GM19463 (cell line): ENCODE results near the gene NOX4.
"Not testable (repeated sequence)": the region's sequence is repeated elsewhere in the genome, so short reads cannot be mapped to it uniquely, and the experiment has no call there.

Experiments
- ATAC-seq: cut with Tn5 transposase; IDR thresholded peaks from one replicate; pipeline ENCODE4 v1.9.1; 2021; ENCODE audit warnings: mild to moderate bottlenecking, moderate library complexity; ENCODE audit not compliant: unreplicated experiment

The NOX4 gene

DNA sequence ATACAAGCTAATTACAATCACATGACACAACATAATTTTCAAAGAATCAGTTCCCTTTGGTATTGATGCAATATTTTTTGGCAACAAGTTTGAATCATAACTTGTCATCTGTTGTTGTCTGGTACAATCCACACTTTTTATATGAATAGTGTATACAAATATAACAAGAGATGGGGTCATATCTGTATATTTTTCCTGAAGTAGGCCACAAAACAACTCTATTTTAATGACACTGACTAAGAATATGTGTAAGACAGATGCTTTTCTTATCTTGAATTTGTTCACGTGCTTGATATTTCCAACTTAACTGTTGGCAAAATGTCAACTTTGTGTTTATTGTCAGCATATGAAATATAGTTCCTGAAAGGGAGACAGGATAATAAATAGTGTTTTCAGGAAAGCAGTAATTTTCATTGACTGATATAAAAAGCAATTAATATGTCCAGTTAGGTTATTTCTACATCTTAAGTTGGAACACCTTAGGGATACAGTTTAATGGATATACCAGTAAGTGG is 27.9 kb downstream of the NOX4 start:
- ATAC-seq, result no peak

DNA sequence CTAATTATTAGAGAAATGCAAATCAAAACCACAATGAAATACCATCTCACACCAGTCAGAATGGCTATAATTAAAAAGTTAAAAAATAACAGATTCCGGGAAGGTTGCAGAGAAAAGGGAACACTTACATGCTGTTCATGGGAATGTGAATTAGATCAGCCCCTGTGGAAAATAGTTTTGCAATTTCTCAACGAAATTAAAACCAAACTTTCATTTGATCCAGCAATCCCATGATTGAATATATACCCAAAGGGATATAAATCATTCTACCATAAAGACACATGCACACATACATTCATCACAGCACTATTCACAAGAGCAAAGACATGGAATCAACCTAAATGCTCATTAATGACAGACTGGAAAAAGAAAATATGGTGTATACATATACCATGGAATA is 32.5 kb downstream of the NOX4 start:
- ATAC-seq, result no peak

DNA sequence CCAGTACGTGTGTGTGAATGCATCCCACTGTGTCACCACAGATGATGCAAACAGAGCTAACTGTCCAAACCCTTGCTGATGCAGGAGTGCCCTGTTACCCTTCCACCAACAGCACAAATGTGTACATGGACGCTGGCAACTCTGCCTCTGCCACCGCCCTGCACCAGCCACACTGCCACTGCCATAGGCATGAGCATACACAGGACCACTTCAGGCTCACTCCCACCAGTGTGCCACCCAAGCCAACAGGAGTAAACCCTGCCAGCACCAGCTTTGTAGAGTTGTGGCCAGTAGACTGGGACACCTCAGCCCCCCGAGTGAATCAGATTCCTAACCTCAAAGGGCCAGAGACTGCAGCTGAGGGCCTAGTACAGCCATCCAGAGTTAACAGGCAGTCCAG is 34.0 kb downstream of the NOX4 start:
- ATAC-seq, result no peak

DNA sequence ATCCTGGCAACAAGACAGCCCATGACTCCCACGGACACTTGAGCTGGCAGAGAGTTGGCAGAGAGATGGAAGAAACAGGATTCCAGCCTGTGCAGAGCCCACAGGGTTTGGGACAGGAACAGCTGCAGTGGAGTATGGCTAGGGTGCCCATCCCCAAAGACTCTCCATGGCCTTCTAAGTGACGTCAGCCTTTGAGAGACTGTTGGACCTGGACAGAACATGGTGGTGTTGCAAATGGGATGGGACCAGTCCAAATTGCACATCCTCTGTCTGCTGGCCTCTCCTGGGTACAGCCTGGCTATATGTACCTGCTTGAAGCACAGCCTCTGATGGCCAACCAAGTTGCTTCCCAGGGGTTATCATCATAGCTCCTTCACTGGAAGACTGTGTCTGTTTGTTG is 34.5 kb downstream of the NOX4 start:
- ATAC-seq, result no peak

DNA sequence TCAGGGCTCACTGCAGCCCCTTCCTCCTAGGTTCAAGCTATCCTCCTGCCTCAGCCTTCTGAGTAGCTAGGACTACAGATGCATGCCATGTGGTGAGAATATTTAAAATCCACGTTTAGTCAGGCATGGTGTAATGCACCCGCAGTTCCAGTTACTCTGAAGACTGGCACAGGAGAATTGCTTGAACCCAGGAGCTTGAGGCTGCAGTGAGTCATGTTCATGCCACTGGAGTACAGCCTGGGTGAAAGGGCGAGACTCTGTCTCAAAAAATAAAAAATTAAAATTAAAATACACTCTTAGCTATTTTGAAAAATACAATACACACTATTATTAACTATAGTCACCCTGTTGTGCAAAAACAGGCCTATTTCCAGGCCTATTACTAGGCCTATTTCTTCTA is 38.4 kb downstream of the NOX4 start:
- no peak for ATAC-seq

DNA sequence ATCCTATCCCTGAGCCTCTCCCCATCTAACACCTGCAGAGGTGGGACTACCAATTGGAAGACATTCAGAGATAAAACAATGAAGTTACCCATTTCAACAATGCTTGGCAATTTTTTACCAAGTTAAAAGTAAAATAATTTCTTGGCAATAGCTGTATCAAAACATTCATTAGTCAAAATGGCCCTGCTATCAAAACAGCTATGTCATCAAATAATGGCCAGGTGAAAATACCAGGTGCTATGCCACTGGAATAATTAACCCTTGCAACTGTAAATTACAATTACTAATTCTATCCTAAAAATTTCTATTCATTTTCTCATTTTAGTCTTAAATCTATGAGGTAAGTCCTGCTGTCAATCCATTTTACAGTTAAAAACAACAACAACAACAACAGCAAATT is 43.3 kb downstream of the NOX4 start:
- no peak for ATAC-seq

DNA sequence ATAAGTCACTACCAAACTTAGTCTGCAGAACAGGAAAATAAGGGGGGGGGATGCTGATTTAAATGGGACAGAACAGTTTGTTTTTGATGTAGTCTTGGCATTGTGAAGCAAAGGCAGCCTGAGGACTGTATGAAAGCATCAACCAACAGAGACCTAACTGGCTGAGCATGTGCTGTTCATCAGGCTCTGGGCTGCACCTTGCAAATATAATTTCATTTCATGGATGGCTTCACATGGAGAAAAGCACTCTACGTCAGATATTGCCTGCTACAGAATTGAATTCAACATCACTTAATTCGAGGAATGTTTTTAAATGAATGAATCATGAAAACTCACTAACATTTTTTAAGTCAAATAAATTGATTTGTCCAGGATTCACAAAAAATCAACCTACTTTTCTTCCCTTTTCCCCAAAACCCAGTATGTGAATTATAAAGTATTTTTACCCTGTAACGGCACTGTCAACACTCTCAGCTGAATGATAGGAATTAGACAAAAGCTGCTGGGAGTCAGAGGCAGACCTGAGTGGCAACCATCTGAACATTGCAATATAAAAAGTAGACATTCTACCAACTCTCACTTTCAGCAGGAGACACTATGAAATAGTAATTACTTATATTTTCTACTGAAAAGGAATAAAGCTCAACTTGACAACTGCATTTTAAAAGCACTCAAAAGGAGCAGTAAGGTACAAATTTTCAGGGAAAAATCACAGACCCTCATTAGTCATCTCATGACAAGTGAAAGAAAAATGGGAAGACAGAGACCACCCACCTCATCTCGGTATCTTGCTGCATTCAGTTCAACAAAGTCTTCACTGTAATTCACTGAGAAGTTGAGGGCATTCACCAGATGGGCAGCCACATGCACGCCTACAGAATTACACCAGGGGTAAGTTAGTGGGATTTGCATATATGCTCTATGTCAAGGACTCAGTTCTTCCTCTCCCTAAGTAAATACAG is 47.5 kb downstream of the NOX4 start:
- ATAC-seq, result no peak

DNA sequence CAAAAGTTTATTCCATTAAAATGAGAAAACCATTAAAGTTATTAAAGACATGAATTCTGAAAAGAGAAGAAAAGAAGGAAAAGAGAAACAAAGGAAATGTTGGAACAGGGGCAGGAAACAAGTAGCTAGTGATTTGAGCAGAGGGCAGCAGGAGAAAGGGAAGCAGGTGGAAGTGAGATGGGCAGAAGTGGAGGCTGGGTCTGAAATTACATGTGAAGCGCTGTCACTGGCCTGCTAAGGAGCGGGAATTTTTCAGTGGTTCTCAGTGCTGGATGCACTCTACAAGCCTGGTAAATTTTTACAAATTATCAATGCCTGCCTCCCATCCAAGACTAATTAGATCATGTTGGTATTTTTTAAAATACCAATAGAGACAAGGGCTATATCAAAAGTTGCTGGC is 48.4 kb downstream of the NOX4 start:
- no peak for ATAC-seq

DNA sequence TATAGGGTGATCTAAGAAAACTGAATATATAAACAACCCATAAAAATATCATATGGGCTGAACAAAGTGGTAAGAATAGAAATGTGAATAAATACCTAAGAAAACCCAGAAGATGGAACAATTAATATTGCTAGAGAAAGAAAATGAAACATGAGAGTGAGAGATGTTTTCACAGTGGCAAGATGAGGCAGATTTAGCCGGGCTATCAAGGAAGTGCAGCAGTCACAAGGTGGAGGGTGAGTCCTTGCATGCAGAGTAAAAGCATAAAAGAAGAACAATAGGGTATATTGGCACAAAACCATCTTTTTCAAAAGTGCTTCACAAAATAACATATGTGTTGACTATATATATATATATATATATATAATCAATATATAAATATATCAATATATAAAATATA is 49.6 kb downstream of the NOX4 start:
- no peak for ATAC-seq

DNA sequence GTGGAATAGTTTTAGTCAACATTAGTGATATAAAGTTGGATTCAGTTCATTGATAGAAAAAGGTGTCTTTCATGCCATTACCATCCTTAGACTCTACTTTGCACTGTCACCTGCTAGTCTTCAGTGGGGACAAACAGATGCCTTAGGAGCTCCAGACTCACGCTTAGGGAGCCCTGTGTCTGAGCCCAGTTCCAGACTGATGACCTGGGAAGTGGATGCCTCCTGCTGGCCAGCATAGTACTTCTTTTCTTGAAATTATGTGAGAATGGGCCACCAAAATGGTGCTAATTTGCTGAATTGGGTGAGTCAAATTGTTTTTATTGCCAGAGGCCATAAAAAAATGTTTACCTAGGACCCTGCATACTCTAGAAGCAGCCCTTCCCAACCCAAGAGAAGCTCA is 53.9 kb downstream of the NOX4 start:
- no peak for ATAC-seq

DNA sequence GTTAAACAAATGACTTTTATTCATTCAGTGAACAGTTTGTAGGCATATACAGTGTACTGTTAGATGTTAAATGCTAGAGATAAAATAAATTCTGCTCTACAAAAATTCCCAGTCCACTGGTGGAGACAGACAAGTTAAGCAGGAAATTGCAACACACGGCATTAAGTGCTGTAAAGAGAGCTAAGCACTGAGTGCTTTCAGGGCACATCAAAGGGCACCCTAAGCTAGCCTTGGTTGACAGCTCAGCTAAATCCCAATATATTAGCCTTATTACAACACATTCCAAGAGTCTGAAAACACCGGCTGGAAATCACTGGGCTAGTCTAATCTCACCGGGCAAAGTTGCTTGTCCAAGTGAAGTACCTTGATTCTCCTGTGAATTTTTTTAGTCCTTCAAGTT is 55.1 kb downstream of the NOX4 start:
- no peak for ATAC-seq

DNA sequence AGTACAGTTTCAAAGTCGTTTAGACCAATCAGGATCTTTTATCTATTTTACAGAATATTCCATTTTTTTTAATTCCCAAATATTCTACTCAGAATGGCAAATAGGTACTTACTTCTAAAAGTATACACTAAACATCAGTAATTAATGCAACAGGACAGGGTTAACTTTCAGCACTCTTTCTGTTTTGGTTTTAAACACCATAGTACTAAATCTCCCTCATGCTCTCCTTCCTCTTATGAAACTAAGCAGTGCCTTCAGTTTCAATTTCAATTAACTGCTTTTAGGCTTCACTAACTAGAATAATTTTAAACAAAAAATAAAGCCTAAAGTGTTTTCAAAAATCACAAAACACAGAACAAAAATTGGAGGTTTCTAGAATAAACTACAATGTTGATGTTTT is 57.9 kb downstream of the NOX4 start:
- ATAC-seq, result no peak

DNA sequence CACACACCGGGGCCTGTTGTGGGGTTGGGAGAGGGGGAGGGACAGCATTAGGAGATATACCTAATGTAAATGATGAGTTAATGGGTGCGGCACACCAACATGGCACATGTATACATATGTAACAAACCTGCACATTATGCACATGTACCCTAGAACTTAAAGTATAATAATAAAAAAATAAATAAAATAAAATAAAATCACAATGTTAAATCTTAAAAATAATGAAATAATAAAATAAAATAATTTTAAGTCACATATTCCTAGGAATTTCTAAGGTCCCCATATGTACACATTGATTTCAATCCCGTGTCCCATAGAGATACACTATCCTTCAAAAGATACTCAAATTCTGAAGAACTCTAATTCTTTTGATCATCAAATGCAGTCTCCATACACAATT is 59.0 kb downstream of the NOX4 start:
- not testable (repeated sequence) for ATAC-seq

DNA sequence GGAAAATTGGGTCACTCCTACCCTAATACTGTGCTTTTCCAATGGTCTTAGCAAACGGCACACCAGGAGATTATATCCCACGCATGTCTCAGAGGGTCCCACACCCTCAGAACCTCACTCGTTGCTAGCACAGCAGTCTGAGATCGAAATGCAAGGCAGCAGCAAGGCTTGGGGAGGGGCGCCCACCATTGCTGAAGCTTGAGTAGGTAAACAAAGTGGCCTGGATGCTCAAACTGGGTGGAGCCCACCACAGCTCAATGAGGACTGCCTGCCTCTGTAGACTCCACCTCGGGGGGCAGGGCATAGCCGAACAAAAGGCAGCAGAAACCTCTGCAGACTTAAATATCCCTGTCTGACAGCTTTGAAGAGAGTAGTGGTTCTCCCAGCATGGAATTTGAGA is 64.7 kb downstream of the NOX4 start:
- ATAC-seq, result not testable (repeated sequence)

DNA sequence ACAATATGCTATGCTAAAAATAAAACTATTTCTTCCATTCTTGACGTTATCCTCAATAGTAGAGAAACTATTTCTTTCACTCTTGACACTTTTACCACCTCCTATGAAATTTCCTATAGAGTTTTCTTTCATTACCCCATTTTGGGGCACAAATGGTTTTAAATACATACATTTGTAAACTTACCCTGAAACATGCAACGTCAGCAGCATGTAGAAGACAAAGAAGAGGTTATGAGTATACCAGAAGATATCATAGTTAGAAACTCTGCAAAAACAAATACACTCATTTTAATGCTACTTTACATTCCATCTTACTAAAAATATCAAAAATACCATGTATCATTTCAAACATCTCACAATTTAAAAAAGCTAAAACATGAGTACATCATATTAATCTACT is 69.5 kb downstream of the NOX4 start:
- ATAC-seq, result no peak

DNA sequence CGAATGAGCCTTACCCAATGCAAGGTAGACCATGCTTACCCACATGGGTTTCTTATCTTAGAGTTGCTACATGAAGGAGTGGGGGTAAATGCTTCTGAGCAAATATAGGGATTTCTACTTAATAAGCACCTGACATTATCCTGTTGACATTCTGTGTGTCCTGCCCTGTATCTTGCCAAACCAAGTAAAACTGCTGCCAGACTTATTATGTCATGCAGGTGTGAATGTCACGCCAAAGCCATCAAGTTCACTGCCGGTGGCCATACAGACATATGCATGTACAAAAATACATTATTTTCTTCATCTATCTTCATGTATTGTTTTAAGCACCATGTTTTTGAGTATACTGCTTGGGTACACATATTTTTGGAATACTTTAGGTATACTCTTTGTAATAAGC is 70.2 kb downstream of the NOX4 start:
- ATAC-seq, result no peak

DNA sequence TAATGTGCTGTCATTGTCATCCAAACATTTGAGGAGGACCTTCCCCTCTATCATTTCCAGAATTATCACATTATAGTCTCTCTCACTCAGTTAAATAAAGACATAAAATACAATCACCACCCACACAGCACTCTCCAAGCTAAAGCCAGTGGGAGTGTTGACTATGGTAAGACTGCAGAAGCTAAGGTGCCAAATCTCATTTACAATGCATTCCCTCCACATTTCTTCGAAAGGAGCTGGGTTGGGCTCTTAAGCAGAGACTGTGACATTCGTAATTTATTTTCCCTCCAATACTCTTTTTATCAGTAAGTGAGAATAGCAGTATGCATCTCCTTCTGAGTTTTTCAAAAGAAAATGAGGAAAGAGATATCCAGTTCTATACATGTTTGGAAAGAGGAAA is 74.2 kb downstream of the NOX4 start:
- ATAC-seq, result no peak

DNA sequence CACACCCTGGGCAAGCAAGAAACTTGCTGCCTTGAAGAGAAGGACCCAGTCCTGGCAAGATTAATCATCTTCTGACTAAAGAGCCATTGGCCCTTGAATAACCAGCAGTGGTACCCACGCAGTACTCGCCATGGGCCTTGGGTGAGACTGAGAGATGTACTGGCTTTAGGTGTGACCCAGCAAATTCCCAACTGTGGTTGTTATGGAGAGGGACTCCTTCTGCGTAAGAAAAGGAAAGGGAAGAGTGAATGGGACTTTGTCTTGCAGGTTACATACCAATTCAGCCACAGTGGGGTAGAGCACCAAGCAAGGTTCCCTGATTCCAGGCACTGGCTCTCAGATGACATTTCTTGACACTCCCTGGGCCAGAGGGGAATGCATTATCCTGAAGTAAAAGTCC is 80.1 kb downstream of the NOX4 start:
- ATAC-seq, result not testable (repeated sequence)

DNA sequence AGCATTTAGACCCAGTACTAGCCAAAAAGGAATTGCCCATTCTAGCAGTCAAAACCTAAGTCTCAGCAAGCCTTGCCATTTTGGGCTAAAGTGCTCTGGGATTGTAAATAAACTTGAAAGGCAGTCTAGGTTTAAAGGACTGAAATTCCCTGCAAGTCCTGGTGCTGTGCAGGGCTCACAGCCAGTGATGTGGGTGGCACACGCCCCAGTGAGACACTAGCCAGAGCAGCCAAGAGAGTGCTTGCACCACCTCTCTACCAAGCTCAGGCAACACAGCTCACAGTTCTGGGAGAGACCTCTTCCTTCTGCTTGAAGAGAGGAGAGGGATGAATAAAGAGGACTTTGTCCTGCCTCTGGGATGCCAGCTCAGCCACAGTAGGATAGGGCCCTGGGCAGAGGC is 80.5 kb downstream of the NOX4 start:
- not testable (repeated sequence) for ATAC-seq

DNA sequence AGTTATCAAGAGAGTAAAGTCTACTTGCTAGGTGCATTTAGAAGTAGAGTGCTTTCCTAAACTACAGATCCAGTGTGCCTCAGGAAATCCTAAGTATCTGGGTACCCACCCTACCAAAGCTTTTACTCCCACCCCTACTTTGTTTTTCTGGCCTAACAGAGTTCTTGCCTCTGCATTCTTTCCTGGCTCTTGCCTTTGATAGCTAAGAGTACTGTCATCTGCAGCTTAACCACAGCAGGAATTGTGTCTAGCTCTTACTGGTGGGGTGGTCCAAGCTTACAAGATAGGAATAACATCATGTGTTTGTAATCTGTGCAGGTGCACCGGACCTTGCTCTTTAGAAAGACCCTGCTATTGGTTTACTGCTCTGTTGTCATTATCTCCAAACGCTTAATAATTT is 82.7 kb downstream of the NOX4 start:
- not testable (repeated sequence) for ATAC-seq

DNA sequence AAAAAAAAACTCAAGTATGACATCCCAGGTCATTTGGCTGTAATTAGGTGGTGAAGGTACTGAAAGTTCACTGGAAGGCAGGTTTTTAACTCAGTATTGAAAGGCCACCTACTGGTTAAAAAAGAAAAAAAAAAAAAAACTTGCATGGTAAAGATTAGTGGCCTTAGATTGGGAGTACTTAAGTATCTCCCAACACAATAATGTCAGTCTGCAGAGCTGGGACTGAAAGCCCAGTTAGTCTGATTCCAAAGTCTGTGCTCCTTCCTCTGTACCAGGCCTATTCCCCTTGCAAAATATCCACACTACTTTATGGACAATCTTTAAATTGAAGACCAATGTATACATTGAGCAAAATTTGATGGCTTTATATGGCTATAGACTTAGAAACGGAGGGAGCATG is 85.5 kb downstream of the NOX4 start:
- no peak for ATAC-seq

DNA sequence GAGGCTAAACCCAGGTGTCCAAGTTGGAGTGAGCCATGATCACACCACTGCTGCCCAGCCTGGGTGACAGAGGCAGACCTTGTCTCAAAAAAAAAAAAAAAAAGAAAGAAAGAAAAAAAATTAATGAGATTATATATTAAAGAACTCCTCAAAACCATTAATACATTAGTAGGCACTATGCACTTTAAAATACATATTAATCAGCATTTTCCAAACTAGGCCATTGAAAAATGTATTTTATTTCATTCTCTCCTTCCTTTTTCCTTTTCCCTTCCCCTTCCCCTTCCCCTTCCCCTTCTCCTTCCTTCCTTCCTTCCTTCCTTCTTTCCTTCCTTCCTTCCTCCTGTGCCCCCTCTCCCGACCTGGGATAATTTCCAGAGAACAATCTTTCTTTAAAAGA is 99.5 kb downstream of the NOX4 start:
- not testable (repeated sequence) for ATAC-seq

DNA sequence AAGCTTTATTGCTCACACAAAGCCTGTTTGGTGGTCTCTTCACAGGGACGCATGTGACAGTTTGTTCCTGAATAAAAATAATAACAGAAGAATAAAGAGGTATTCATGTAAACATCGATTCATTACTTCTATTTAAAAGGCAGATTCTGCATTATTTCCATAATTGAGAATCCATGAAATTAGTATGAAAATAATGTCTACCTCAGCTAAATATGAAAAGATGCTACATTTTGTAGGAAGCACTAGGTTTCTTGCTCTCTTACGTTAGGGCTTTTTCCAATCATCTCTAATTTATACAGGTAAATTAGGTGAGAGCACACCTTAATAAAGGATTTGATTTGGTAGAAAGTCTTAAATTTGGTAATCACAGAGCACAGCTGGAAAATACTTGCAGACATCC is 103.7 kb downstream of the NOX4 start:
- ATAC-seq, result not testable (repeated sequence)
